ENCODE data around the gene MAGEA9B.
"Not testable (repeated sequence)": the region's sequence is repeated elsewhere in the genome, so short reads cannot be mapped to it uniquely, and the experiment has no call there.

The MAGEA9B gene

DNA sequence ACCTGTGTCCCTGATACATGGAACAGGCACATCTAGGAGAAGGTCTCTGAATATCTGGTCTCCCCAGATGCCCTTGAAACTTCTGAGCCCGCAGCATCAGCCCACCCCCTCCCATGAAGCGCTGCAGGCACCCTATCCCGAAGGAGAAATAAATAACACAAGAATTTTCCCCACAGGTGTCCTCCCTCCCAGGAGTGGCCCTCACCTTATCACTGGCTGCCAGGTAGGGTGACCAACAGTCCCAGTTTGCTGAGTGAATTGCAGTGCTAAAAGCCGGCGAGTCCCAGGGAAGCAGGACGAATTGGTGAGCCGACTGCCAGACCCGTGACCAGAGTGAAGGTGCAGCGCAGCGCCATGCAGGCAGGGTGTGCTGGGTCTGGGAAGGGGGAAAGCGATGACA, 53.3 kb downstream of the MAGEA9B start:
- DNase-seq = not testable (repeated sequence)

DNA sequence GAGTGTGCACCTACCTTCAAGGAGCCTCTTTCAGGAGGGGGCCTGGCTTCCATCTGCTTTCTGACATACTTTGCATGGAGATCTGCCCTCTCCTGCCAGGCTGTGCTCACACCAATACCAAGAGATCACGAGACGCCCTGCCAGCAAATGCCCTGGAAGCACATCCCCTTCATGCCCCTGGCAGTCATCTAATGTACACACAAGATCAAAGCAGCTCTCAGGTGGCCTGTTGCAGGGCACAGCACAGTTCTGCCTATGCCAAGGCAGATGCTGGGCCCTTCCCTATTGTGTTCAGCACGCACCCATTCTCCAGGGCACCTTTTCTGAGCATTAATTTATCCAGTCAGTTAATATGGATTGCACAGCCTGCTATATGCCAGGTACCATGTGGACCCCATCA, 54.4 kb downstream of the MAGEA9B start:
- DNase-seq = not testable (repeated sequence)
